ENCODE results near the gene LRRC32.
A peak's percentile ranks its signal among the peaks of the same experiment; 100 is the strongest.

Gene LRRC32

GRCh38 chr11:76670485-76671236, at the start of gene LRRC32:
Gene LRRC32 (minus strand): TSS chr11:76670747. CDS start chr11:76665954, 4,793 bp downstream.
- peak in 1 of 2 experiments; percentile 6 for DNase-seq

GRCh38 chr11:76719686-76720085, 49.1 kb upstream of the LRRC32 start:
- no peak for DNase-seq

- DNase-seq, result no peak
Observed at GRCh38 chr11:76719281-76719680, 48.7 kb upstream of the LRRC32 start.

- no peak for DNase-seq
Observed at GRCh38 chr11:76717816-76718215, 47.3 kb upstream of the LRRC32 start.

- DNase-seq, result no peak
Observed at GRCh38 chr11:76717369-76717768, 46.8 kb upstream of the LRRC32 start.

GRCh38 chr11:76716268-76716667, 45.7 kb upstream of the LRRC32 start:
- no peak for DNase-seq

- DNase-seq, result no peak
Observed at GRCh38 chr11:76714493-76714892, 43.9 kb upstream of the LRRC32 start.

- no peak for DNase-seq
Observed at GRCh38 chr11:76713499-76713898, 43.0 kb upstream of the LRRC32 start.

GRCh38 chr11:76712125-76712524, 41.6 kb upstream of the LRRC32 start:
- DNase-seq, result no peak

GRCh38 chr11:76709756-76710155, 39.2 kb upstream of the LRRC32 start:
- DNase-seq, result no peak

GRCh38 chr11:76708972-76709660, 38.6 kb upstream of the LRRC32 start:
- DNase-seq, result no peak

- no peak for DNase-seq
Observed at GRCh38 chr11:76707293-76707825, 36.8 kb upstream of the LRRC32 start.

GRCh38 chr11:76706667-76707066, 36.1 kb upstream of the LRRC32 start:
- DNase-seq, result no peak

GRCh38 chr11:76705826-76706225, 35.3 kb upstream of the LRRC32 start:
- DNase-seq, result no peak

GRCh38 chr11:76704171-76704948, 33.8 kb upstream of the LRRC32 start:
- DNase-seq, result no peak

GRCh38 chr11:76703707-76704106, 33.2 kb upstream of the LRRC32 start:
- no peak for DNase-seq

- no peak for DNase-seq
Observed at GRCh38 chr11:76702336-76703128, 32.0 kb upstream of the LRRC32 start.

- DNase-seq, result no peak
Observed at GRCh38 chr11:76701294-76702040, 30.9 kb upstream of the LRRC32 start.

GRCh38 chr11:76700177-76701100, 29.9 kb upstream of the LRRC32 start:
- no peak for DNase-seq

GRCh38 chr11:76699451-76700091, 29.0 kb upstream of the LRRC32 start:
- DNase-seq, result no peak
